HepG2 (cell line): ENCODE results near the gene ESAM. TPM values are rescaled to one million over a fixed set of nuclear protein-coding genes. Genes with fewer than 3 reads are reported as not detected.
A peak's percentile ranks its signal among the peaks of the same experiment; 100 is the strongest.

Source experiments
- ARHGAP35 ChIP-seq: sonication (generic); formaldehyde crosslinking; IDR thresholded peaks from 2 replicates; pipeline ENCODE4 v1.9.0; 2022; ENCODE audit warnings: mild to moderate bottlenecking, inconsistent platforms, moderate library complexity, missing genetic modification reagents, borderline replicate concordance
- CREBL2 ChIP-seq: sonication (generic); formaldehyde crosslinking; IDR thresholded peaks from 2 replicates; pipeline ENCODE4 v1.8.1; 2023; ENCODE audit warnings: missing genetic modification reagents, mild to moderate bottlenecking, borderline replicate concordance
- GABPA ChIP-seq, 2 experiments: IDR thresholded peaks; 2 replicates each; pipeline ENCODE4 v1.6.1; 2011 to 2016; ENCODE audit warnings: low read depth in 2 of 2, low read length in 1 of 2, missing biosample characterization in 1 of 2, missing genetic modification characterization in 1 of 2
- HHEX ChIP-seq: IDR thresholded peaks from 2 replicates; pipeline ENCODE4 v1.6.1; 2016; ENCODE audit warnings: control low read depth
- MYNN ChIP-seq: sonication (generic); formaldehyde crosslinking; IDR thresholded peaks from 2 replicates; pipeline ENCODE4 v1.4.0; 2020; ENCODE audit warnings: mild to moderate bottlenecking, low read depth, missing genetic modification reagents
- NRL ChIP-seq: sonication (generic); formaldehyde crosslinking; IDR thresholded peaks from 2 replicates; pipeline ENCODE4 v1.5.0; 2020; ENCODE audit warnings: missing genetic modification reagents, mild to moderate bottlenecking, moderate library complexity, borderline replicate concordance
- RNF219 ChIP-seq: sonication (generic); formaldehyde crosslinking; IDR thresholded peaks from 2 replicates; pipeline ENCODE4 v1.5.0; 2020; ENCODE audit warnings: mild to moderate bottlenecking, missing genetic modification reagents
- SIN3B ChIP-seq: fragments of 150-350 bp; IDR thresholded peaks from 2 replicates; pipeline ENCODE4 v1.6.1; 2014; ENCODE audit warnings: low read length
- SP2 ChIP-seq: sonication (generic); formaldehyde crosslinking; IDR thresholded peaks from 2 replicates; pipeline ENCODE4 v1.5.1; 2020; ENCODE audit warnings: mild to moderate bottlenecking, missing genetic modification reagents
- TEF ChIP-seq: sonication (generic); formaldehyde crosslinking; IDR thresholded peaks from 2 replicates; pipeline ENCODE4 v1.5.0; 2020; ENCODE audit warnings: missing genetic modification reagents
- TFDP2 ChIP-seq: sonication (generic); formaldehyde crosslinking; IDR thresholded peaks from 2 replicates; pipeline ENCODE4 v1.4.0; 2020; ENCODE audit warnings: missing genetic modification reagents
- THAP7 ChIP-seq: sonication (generic); formaldehyde crosslinking; IDR thresholded peaks from 2 replicates; pipeline ENCODE4 v1.8.1; 2023; ENCODE audit warnings: mild to moderate bottlenecking, missing genetic modification reagents
- ZBTB38 ChIP-seq: sonication (generic); formaldehyde crosslinking; IDR thresholded peaks from 2 replicates; pipeline ENCODE4 v1.5.1; 2020; ENCODE audit warnings: mild to moderate bottlenecking, missing genetic modification reagents
- ZFX ChIP-seq: sonication (generic); formaldehyde crosslinking; IDR thresholded peaks from 2 replicates; pipeline ENCODE4 v1.4.0; 2020; ENCODE audit warnings: mild to moderate bottlenecking, low read depth, missing genetic modification reagents, moderate library complexity
- ZNF12 ChIP-seq: sonication (generic); formaldehyde crosslinking; IDR thresholded peaks from 2 replicates; pipeline ENCODE4 v1.5.0; 2020; ENCODE audit warnings: missing genetic modification reagents
- ZNF235 ChIP-seq: sonication (generic); formaldehyde crosslinking; IDR thresholded peaks from 2 replicates; pipeline ENCODE4 v1.8.1; 2023; ENCODE audit warnings: mild to moderate bottlenecking, missing genetic modification reagents, borderline replicate concordance
- ZNF280B ChIP-seq: sonication (generic); formaldehyde crosslinking; IDR thresholded peaks from 2 replicates; pipeline ENCODE4 v1.5.0; 2020; ENCODE audit warnings: missing genetic modification reagents, mild to moderate bottlenecking, borderline replicate concordance
- ZNF607 ChIP-seq: sonication (generic); formaldehyde crosslinking; IDR thresholded peaks from 2 replicates; pipeline ENCODE4 v1.5.1; 2020; ENCODE audit warnings: missing genetic modification reagents, mild to moderate bottlenecking, borderline replicate concordance
- ZNF749 ChIP-seq: sonication (generic); formaldehyde crosslinking; IDR thresholded peaks from 2 replicates; pipeline ENCODE4 v1.8.0; 2022; ENCODE audit warnings: mild to moderate bottlenecking, missing genetic modification reagents, moderate library complexity, borderline replicate concordance
- ZNF776 ChIP-seq: sonication (generic); formaldehyde crosslinking; IDR thresholded peaks from 2 replicates; pipeline ENCODE4 v1.4.0; 2020; ENCODE audit warnings: mild to moderate bottlenecking, missing genetic modification reagents
- polyA plus RNA-seq, 8 experiments: library from polyadenylated mRNA; depleted of rRNA in 3 of 8; stranded (reverse) in 7 of 8; unstranded in 1 of 8; fragments of >200 nt; fragmentation: Illumina TruSeq in 4 of 8; extraction: Trizol in 4 of 8; gene quantifications; 2 replicates each; pipeline versions ENCODE4 v1.2.1 to v1.2.3, GENCODE V29; 2011 to 2016; ENCODE audit warnings: low read depth in 4 of 8, missing spikeins in 1 of 8, mixed read lengths in 1 of 8; ENCODE audit not compliant: insufficient read depth in 1 of 8
- total RNA-seq, 5 experiments: library from RNA; depleted of rRNA; stranded (reverse); fragments of >200 nt; fragmentation: Illumina TruSeq; extraction: Trizol; gene quantifications; 2 replicates each; pipeline ENCODE4 v1.2.3, GENCODE V29; 2016; ENCODE audit warnings: low read depth in 1 of 5

Gene ESAM
- total and polyA plus RNA-seq, 2 of the 13 experiments (the other 11 are each of a cell fraction or from before 2014, with no cell fraction given) = 1.2 to 6.8 TPM

- TF ChIP-seq RNF219 = no peak
- TF ChIP-seq SIN3B = no peak
- TF ChIP-seq ZNF776 (CRISPR knock-in tag) = peak; percentile 80; the same call in 1 of the 2 replicates
- peak; percentile 47; the same call in 1 of the 2 replicates for TF ChIP-seq ZBTB38
- TF ChIP-seq ZFX (CRISPR knock-in tag) = peak; percentile 80
- TF ChIP-seq ZNF280B (CRISPR knock-in tag) = peak; percentile 67; the same call in 1 of the 2 replicates
- TF ChIP-seq ARHGAP35 (CRISPR knock-in tag) = peak; percentile 86; the same call in 1 of the 2 replicates
- peak; percentile 58; the same call in 1 of the 2 replicates for TF ChIP-seq NRL (CRISPR knock-in tag)
- 0 out of 2 replicates have a peak, but pooled peaks have one; percentile 34 for TF ChIP-seq ZNF235
- TF ChIP-seq THAP7 (CRISPR knock-in tag) = no peak
- 0 out of 2 replicates have a peak, but pooled peaks have one; percentile 33 for TF ChIP-seq ZNF12 (CRISPR knock-in tag)
- TF ChIP-seq TEF (CRISPR knock-in tag) = peak; percentile 54; the same call in 1 of the 2 replicates
- TF ChIP-seq ZNF749 (CRISPR knock-in tag) = peak; percentile 76; the same call in 1 of the 2 replicates
- TF ChIP-seq SP2 (CRISPR knock-in tag) = no peak
- peak; percentile 59; the same call in 1 of the 2 replicates for TF ChIP-seq CREBL2
- no peak for TF ChIP-seq GABPA (IDR thresholded peaks at IDR 0.05; ENCODE audit: low read depth, low read length)
- no peak for TF ChIP-seq GABPA (CRISPR knock-in tag; IDR thresholded peaks at IDR 0.05; ENCODE audit: low read depth)
- no peak for TF ChIP-seq HHEX (CRISPR knock-in tag)
- TF ChIP-seq MYNN (CRISPR knock-in tag) = 0 out of 2 replicates have a peak, but pooled peaks have one; percentile 55
- peak; percentile 55; the same call in 1 of the 2 replicates for TF ChIP-seq TFDP2 (CRISPR knock-in tag)
- 0 out of 2 replicates have a peak, but pooled peaks have one; percentile 32 for TF ChIP-seq ZNF607
These were observed 2.6 kb downstream of the ESAM start (continued) for GRCh38 chr11:124759266-124760204.
